AG20443 (cell line): ENCODE results near the gene CACNA2D3.

Experiments
- DNase-seq: peaks from one replicate; pipeline ENCODE4 v3.0.0; 2012; ENCODE audit warnings: low spot score, mixed read lengths

CACNA2D3 gene

DNA sequence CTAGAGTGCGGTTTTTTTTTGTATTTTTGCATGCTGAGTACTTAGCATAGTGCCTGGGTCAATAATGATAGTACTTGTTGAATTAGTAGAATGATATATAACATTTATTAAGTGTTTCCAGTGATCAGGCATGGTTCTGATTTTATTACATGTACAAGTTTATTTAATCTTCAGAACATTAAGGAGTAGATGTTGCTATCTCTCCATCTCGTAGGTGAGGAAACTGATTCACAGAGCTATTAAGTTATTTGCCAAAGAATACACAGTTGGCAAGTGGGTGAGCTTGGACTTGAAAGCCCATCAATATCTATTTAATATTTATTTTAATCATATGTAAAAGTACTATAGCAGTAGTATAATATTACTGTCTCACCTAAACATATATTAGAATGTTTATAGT is 219.5 kb downstream of the CACNA2D3 start:
- no peak for DNase-seq

DNA sequence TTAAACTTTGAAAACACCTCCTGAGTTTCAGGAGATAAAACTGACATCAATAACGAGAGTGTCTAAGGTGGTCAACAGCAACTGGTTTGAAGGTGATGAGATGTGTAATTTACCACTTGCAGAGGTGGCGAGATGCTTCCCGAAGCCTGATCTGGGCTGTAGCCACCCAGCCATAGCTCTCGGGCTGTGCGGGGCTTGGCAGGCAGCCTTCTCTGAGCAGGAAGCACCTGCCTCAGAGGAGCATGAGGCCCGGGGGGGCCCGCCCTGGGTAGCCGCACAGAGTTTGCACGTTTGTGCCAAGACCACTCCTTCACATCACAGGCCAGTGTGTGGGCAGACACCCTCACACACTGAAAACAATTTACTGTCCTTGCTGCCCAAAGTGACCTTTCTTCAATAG is 220.3 kb downstream of the CACNA2D3 start:
- no peak for DNase-seq

DNA sequence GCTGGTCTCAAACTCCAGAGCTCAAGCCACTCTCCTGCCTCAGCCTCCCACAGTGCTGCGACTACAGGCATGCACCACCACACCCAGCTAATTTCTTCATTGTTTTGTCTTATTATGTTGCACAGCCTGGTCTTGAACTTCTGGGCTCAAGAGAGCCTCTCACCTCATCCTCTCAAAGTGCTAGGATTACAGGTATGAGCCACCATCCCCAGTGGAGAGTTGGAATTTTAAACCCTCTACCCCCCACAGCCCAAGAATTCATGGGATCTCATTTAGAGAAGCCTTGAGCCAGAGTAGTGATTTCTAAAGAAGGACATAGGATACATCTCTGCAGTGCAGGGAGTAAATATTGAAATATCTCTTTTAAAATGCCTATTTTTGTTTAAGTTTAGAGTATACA is 221.1 kb downstream of the CACNA2D3 start:
- DNase-seq: no peak

DNA sequence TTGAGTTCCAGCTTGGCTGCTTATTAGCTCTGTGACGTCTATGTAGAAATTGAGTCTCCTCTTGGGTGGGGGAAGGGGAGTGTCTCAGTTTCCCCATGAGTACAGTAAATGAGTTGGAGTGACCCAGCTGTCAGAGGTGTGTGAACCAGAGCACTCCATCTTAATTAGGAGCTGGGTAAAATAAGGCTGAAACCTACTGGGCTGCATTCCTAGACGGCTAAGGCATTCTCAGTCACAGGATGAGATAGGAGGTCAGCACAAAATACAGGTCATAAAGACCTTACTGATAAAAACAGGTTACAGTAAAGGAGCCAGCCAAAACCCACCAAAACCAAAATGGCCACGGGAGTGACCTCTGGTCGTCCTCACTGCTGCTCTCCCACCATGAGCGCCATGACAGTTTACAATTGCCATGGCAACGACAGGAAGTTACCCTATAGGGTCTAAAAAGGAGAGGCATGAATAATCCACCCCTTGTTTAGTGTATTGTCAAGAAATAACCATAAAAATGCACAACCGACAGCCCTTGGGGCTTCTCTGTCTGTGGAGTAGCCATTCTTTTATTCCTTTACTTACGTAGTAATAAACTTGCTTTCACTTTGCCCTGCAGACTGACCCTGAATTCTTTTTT is 222.4 kb downstream of the CACNA2D3 start:
- DNase-seq: no peak

DNA sequence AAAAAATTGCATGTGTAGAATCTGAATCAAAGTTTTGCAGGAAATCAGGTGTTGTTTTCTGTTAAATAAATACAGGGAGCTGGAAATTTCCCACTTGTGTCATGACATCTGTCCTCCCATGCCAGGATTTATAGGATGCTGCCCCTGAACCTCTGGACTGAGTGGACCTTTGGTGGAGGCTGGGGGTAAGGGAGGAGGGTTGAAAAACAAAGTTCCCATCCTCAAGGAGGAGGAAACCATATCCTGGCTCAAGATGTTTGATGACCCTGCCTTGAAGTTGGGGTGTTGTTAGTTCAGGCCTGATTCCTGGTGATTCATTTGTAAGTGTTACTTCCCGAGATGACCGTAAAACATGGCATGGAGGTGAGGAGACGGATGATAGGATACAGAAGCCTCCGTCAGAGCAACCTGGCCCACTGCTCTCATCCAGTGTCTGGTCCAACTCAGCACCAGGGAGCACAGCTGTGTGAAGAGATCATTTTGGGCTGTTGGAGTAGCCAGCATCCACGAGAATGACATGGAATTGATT is 223.6 kb downstream of the CACNA2D3 start:
- DNase-seq: no peak

DNA sequence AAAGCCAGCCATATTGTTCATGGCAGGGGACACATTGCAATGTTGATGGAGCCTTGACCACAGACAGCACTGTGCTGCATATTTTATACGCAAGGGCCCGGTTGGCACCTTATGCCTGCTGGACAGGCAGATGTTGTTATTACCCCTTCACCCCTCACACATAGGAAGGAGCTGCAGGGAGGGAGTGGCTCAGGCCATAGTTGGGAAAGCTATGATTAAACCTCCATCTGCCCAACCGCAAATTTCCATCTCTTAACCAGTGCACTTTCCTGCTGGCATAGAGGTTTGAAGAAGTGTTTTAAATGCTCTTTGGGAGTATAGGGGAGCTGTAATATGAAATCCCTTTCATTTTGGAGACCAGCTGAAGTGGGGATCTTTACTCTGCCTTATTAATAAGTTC is 224.7 kb downstream of the CACNA2D3 start:
- DNase-seq: no peak

DNA sequence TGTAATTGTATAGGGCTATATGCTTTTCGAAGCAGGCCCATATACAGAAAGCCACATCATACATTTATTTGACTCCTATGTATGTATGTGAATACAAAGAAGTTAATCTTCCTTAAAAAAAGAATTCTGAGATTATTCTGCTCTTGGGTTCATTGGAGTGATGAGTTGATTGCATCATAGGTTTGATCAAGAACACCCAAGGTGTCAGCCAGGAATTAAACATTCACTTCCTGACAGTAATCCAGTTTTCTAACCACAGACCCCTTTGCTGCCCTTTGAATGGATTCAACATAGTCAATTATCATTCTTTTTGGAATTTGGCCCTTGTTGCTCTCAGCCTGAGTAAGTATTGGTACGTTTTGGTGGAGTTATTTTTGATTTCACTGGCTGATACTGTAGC is 225.6 kb downstream of the CACNA2D3 start:
- no peak for DNase-seq

DNA sequence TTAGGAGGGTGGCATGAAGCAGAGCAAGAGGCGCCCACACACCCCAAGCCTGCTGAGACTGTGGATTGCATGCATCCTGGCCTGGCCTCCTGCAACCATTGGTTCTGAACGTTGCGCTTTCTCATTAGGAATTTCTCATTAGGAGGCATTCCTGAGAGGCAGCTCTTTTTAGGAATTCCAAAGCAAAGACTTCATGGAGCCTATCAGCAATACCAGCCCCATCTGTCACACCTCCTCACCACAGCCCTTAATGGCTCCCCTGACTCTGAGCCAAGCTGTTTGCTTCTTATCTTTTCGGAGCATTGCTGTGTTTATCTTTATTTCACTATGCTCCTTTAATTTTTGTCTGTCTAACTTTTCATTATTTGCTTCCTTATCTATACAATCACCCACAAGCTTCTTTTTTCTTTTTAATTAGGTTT is 226.9 kb downstream of the CACNA2D3 start:
- no peak for DNase-seq

DNA sequence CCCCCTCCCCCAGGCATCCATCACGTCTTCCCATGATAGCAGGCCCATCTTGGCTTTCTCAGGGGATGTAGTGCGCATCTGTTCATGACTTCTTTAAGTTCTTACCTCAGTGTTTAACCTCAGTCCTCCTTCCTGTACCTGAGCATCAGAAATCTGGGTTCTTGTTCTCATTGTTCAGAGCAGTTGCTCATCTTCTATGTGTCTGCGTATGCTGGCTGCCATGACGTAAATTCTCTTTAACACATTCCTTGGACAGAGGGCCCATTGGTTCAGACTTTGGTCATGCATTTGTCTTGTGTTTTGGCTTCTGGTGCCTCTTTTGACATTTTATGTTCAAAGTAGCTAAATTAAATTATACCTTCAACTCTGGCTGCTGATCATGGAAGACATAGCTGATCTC is 227.3 kb downstream of the CACNA2D3 start:
- no peak for DNase-seq

DNA sequence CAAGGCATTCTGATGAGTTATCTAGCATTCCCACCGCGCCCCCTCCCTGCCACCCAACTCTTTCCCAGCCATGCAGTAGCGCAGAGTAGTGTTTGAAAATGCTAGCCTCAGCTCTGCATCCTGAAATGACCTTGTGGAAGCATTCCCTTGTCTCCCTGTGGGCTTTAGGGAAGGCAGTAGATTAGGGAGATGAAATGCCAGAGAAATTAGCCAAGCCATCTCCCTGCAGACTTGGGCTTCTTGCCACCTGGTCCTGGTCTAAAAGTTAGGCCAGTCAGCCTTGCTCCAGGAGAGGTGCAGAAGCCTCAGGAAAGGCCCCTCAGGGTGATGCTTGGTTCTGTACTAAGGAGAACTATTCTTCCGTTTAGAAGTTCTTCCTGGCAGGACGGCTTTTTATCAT is 231.2 kb downstream of the CACNA2D3 start:
- no peak for DNase-seq

DNA sequence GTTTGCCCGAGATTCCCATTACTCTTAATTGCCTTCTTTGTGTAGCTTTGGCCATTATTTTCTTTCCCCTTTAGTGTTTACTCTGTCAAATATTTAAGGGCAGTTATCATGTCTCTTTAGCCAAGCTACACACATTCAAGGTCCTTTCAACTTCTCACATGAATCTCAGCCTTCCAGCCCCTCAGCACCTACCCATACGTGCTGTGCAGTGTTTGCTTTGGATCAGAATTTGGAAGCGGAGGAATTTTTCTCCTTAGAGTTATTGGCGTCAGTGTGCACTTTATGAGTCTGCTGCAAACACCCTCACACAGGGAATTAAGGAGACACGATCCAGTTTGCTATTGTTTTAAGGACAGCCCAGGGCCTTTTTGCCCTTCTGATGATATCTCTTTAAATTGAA is 231.6 kb downstream of the CACNA2D3 start:
- no peak for DNase-seq

DNA sequence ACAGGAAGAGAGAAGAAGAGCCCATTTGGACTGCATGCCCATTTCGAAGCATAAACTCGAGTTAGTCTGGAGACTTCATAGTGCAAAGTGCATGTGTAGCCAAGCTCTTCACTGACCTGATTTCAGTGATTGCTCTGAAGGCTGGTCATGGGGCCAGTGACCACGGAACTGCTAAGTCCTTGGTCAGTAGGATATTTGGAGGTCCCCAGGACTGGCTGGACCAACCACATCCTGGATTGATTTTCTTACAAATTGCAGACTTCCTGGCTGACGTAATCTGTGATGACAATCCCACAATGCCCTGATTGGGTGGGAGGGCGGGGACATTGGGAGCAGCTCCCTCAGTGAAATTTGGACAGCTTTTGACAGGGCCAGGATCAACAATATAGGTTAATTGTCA is 233.4 kb downstream of the CACNA2D3 start:
- DNase-seq: no peak

DNA sequence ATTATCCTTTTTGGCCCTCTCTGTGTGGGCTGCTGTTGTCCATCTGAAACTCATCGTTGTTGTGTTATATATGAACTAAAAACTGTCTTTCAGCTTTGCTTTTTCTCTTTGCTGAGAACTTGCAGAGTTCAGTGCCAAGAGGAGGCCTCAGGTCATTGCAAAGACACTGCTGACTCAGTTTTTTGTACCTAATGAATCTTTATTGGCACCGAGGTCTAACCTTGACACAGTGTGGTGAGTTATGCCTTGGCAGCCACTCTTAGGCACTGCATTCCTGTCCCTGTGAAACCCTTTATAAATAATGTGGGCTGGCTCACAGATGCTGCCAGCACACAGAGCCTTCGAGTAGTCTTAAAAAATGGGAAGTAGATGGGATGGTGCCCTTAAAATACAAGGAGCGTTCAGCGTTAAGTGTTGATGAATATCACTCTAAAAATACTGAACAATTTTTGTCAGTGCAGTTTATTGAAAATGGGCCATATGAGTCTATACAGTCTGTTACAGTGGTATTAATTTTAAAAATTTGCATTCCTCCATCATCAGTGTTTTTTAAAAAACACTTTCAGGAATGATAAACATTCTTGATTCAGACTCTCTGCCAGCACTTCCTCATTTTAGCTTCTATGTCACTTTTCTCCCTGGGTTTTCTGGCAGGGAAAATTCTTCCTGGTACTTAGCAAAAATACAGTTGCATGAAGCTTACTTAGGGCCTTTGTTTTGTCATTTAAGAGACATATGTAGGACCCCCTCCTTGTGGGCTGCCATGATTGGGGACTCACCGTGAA is 234.1 kb downstream of the CACNA2D3 start:
- no peak for DNase-seq

DNA sequence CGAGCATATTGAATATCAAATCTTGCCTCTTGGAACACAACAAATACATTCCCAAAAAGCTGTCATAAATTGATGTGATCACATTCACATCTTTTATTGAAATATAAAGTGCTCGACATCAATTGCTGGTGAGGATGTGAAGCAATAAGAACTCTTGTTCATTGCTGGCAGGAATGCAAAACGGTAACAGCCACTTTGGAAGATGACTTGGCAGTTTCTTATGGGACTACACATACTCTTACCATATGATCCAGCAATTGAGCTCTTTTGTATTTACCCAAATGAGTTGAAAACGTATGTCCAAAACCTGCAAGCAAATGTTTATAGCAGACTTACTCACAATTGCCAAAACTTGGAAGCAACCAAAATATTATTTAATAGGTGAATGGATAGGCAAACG is 234.9 kb downstream of the CACNA2D3 start:
- no peak for DNase-seq

DNA sequence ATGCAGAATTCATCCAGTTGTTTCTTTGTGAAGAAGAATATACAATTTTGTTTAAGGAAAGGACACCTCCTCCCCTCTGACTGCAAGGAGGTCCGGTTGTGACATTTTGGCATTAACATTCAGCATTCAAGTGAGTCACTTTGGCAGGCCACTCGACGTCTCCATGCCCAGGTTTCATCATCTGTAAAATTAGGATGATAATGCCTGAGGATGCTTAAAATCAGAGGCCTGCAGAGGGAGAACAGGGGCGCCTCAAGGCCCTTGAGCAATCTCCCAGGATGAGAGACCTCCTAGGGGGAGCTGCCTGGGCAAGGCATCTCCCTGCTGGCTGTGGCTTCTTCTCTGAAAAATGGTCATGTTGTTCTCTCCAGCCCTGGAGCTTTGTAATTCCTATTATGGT is 236.0 kb downstream of the CACNA2D3 start:
- no peak for DNase-seq

DNA sequence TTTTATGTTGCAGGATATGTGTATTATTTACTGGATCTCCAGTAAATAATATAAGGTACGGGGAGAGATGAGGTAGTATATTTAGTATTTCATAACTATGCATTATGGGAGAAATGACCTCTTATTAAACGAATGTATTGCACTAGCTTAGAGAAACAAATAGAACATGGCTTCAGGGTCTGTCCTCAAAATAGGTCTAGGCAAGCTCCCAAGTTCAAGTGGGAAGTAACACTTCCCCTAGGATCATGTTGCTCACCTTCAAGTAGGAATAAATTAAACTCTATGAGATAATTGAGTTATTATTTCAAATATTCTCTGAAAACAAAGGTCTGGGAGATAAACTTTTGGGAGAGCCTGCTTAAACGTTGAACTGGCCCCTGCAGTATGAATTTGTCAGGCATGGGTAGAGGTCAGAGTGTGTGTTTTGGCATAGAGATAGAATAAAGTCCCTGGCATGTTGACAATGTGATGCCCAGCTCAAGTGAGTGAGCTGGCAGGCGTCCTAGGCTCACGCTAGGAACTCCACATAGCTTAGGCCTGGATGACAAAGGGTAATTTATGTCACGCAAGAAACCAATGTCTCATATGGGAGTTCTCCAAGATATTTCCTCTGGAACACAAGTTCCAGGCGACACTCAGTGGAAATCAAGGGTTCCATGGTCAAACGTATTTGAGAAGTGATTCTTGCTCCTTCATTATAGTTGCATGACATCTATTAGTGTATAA is 236.8 kb downstream of the CACNA2D3 start:
- no peak for DNase-seq

DNA sequence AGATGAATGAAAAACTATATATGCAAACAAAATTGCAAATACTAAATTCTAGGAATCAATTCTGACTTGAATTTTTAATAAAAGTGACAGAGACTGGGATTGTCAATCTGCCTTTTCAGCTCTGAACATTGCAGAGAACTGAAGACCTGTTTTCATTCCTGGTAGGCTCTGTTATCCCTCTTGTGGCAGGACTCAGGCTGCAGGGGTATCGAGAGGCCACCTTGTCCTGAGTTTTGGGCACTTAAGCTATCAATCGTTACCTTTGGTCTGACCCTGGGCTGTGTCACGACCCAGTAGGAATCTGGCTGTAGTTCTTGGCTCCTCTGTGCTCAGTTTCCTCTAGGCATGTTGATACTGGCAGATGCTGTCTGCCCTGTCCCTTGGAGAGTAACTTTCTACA is 238.0 kb downstream of the CACNA2D3 start:
- no peak for DNase-seq

DNA sequence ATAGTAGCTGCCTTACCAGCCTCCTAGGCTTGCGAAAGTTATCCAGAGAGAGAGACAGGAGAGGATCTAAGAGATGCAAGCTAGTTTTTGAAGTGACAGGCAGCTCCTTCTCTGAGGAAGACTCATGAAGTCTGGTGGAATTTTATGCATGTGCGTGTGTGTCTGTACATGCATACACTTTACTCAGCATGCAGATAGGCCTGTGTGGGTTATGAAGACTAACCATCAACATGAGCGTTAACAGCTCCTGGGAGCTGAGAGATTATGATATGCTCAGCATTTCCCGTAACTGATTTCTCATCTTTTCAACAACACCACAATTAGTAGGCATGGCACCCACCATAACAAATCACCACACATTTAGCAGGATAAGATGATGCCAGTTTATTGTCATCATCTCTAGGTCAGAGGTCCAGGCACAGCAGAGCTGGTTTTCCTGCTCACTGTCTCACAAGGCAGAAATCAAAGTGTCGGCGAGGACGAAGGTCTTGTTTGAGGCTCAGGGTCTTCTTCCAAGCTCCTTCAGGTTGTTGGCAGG is 239.5 kb downstream of the CACNA2D3 start:
- DNase-seq: no peak

DNA sequence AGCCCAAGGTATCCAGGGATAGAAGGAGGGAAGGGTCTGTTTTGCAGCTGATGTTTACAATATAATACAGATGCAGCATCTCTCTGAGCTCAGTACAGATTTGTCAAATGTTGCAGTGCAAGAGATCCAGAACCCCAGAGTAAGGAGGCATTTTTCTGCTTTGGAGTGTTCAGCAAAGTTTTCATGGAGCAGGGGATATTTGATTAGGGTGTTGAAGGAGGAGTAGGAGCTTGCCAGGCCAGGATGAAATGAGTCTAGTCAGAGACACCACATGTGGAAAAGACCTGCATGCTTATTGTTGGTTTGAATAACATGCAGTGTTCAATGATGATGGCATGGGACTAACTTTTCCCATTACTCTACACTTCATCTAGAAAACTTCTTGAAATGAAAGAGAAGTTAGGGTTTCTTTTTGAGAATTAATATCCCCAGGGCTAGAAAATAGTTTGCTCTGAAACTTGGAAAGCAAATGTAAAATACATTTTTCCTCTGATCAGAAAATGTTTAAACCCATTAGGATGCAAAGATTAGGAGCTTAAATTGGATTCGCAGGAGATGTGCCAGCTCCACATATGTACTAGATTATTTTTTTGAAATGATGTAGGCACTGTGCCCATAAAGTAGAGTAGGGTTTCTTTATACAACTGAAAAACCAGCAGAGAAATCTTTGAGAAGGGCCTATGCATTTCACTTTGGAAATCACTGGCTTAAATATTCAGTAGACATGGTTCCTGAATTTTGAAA is 243.8 kb downstream of the CACNA2D3 start:
- no peak for DNase-seq

DNA sequence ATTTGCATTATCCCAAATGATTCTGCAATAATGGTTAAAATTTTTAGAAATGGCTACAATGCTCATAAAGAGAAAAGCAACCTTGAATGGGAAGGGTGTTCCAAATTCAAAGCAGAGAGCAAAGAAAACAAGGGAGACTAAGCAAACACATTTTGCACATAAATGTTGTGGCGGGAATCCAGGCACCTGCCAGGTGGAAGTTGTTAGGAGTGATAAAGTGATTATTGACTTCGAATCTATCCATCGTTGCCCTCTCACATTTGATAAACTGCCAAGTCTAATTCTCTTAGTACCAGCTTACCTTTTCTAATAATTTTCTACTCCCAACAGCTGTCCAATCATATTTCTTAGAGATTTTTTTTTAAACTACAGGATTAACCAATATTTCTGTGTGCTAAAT is 244.5 kb downstream of the CACNA2D3 start:
- DNase-seq: no peak

DNA sequence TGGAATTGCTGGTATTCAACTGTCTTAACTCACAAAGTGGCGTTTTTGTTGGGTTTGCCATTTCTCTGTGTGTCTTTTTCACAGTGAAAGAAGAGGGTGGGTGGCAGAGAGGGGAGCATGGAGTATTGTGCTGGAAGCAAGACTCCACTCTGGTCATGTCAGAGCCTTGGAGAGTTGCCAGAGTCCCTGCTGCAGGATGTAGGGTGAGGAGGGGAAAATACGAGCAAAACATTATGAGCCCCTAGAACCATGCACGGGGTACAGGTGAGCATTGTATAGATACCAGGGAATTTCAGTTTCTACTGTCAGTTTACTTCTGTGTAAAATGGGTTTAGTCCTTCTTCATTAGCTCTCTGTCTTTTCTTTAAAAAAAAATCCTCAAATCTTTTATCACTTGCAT is 249.9 kb downstream of the CACNA2D3 start:
- DNase-seq: no peak
